B cell (primary cell): ENCODE results near the gene SMIM1. TPM values are rescaled to one million over a fixed set of nuclear protein-coding genes. Genes with fewer than 3 reads are reported as not detected.

ENCODE experiments used
- ATAC-seq: fragments of 200-7000 bp; cut with Tn5 transposase; one replicate; pipeline ENCODE4 v1.10.0; 2021; ENCODE audit warnings: low read depth, mild to moderate bottlenecking, moderate number of reproducible peaks, moderate library complexity
- CTCF ChIA-PET: fragments of 350-600 bp; sonication (Branson Sonifier 250); formaldehyde crosslinking; loops from one replicate; lab custom pipeline; 2021; ENCODE audit warnings: antibody characterized with exemption, inconsistent platforms; lab: Charles Lee
- POLR2A ChIA-PET: fragments of 350-600 bp; sonication (Branson Sonifier 250); formaldehyde crosslinking; loops from one replicate; lab custom pipeline; 2021; ENCODE audit warnings: antibody characterized with exemption; lab: Charles Lee
- DNase-seq: peaks from one replicate; pipeline ENCODE4 v3.0.0; 2013
- H2AFZ ChIP-seq: 2 replicates; pipeline ENCODE4 v1.6.1; 2012; ENCODE audit warnings: mild to moderate bottlenecking, low read depth, low read length; ENCODE audit not compliant: insufficient read depth, poor library complexity, severe bottlenecking
- H3K27ac ChIP-seq, 2 donors: 1 replicate in 1 of 2; 2 replicates in 1 of 2; pipeline ENCODE4 v1.5.1; 2012 to 2013; ENCODE audit warnings: low read length in 2 of 2, mild to moderate bottlenecking in 2 of 2, moderate library complexity in 1 of 2
- H3K27me3 ChIP-seq, 4 experiments: fragments of 200-600 bp in 1 of 4; sonication (generic) in 1 of 4; replicated peaks in 1 of 4; 1 replicate in 2 of 4; 2 replicates in 2 of 4; pipeline versions ENCODE4 v1.6.1 to v1.7.0; 2013 to 2016; ENCODE audit warnings: low read length in 3 of 4, mild to moderate bottlenecking in 2 of 4, mixed read lengths in 1 of 4, moderate library complexity in 1 of 4; ENCODE audit not compliant: insufficient read depth in 4 of 4, control insufficient read depth in 3 of 4; ENCODE audit errors: control extremely low read depth in 1 of 4
- H3K36me3 ChIP-seq, 2 experiments: replicated peaks in 1 of 2; 1 replicate in 1 of 2; 2 replicates in 1 of 2; pipeline versions ENCODE4 v1.6.1 to v1.7.1; 2013; ENCODE audit warnings: low read length in 1 of 2; ENCODE audit not compliant: insufficient read depth in 2 of 2, control insufficient read depth in 1 of 2; ENCODE audit errors: control extremely low read depth in 1 of 2, extremely low read depth in 1 of 2
- H3K4me1 ChIP-seq, 2 donors: fragments of 200-600 bp in 1 of 2; sonication (generic) in 1 of 2; 1 replicate in 1 of 2; 2 replicates in 1 of 2; pipeline versions ENCODE4 v1.5.1 to v1.6.1; 2013 to 2017; ENCODE audit warnings: low read length in 2 of 2; ENCODE audit not compliant: control insufficient read depth in 2 of 2, insufficient read depth in 2 of 2
- H3K4me2 ChIP-seq: replicated peaks from 2 replicates; pipeline ENCODE3; 2012; ENCODE audit warnings: mild to moderate bottlenecking, low read depth, low read length; ENCODE audit not compliant: poor library complexity, severe bottlenecking
- H3K4me3 ChIP-seq, 5 experiments: fragments of 200-600 bp in 1 of 5; sonication (generic) in 1 of 5; 1 replicate in 3 of 5; 2 replicates in 2 of 5; pipeline versions ENCODE4 v1.5.1 to v1.7.0; 2011 to 2016; ENCODE audit warnings: low read length in 4 of 5, mild to moderate bottlenecking in 4 of 5, low read depth in 2 of 5, control low read depth in 1 of 5, moderate library complexity in 1 of 5; ENCODE audit not compliant: insufficient read depth in 1 of 5; ENCODE audit errors: control extremely low read depth in 1 of 5, extremely low read depth in 1 of 5
- H3K79me2 ChIP-seq: fragments of 200-600 bp; sonication (generic); one replicate; pipeline ENCODE4 v1.6.0; 2016; ENCODE audit warnings: low read length; ENCODE audit not compliant: control insufficient read depth, insufficient read depth
- H3K9ac ChIP-seq: fragments of 200-600 bp; sonication (generic); 2 replicates; pipeline ENCODE4 v1.6.1; 2017; ENCODE audit warnings: mild to moderate bottlenecking, low read length, moderate library complexity
- H3K9me3 ChIP-seq, 3 donors: one replicate each; pipeline versions ENCODE4 v1.6.1 to v1.7.1; 2013; ENCODE audit warnings: low read length in 2 of 3; ENCODE audit not compliant: control insufficient read depth in 2 of 3, insufficient read depth in 1 of 3; ENCODE audit errors: control extremely low read depth in 1 of 3
- H4K20me1 ChIP-seq: 2 replicates; pipeline ENCODE4 v1.6.0; 2012; ENCODE audit warnings: mild to moderate bottlenecking, low read length; ENCODE audit not compliant: insufficient read depth, control insufficient read depth, poor library complexity, severe bottlenecking
- H3K27ac Mint-ChIP-seq: one replicate; pipeline ENCODE4 v1.8.0; 2021; ENCODE audit warnings: mixed read lengths
- H3K27me3 Mint-ChIP-seq: one replicate; pipeline ENCODE4 v1.8.0; 2021; ENCODE audit warnings: mixed read lengths
- H3K4me1 Mint-ChIP-seq: one replicate; pipeline ENCODE4 v1.8.0; 2021; ENCODE audit warnings: mixed read lengths
- H3K4me3 Mint-ChIP-seq: one replicate; pipeline ENCODE4 v1.8.0; 2021; ENCODE audit warnings: mixed read lengths
- H3K9me3 Mint-ChIP-seq: one replicate; pipeline ENCODE4 v1.8.0; 2022; ENCODE audit warnings: mixed read lengths; ENCODE audit not compliant: insufficient read depth
- CTCF ChIP-seq: fragments of 200-600 bp; IDR thresholded peaks from one replicate; pipeline ENCODE4 v1.8.0; 2022; ENCODE audit warnings: antibody characterized with exemption, mild to moderate bottlenecking
- EZH2 ChIP-seq: IDR thresholded peaks from 2 replicates; pipeline ENCODE4 v1.6.1; 2012; ENCODE audit warnings: borderline replicate concordance, low read depth, mild to moderate bottlenecking, moderate library complexity, low read length; ENCODE audit not compliant: insufficient read depth, poor library complexity, severe bottlenecking
- WGBS: methylation state at CpG from one replicate; pipeline ENCODE4 v1.1.5; 2013; ENCODE audit warnings: missing lambda C conversion rate; ENCODE audit not compliant: insufficient coverage; 5-methylcytosine and 5-hydroxymethylcytosine counted together
- intact Hi-C: fragments of 100-400 bp; cut with micrococcal nuclease; formaldehyde crosslinking; loops from one replicate; pipeline ENCODE4 v1.10.0; 2022
- polyA plus RNA-seq: library from polyadenylated mRNA; depleted of rRNA; stranded (reverse); fragments of >200 nt; gene quantifications from 2 replicates; pipeline ENCODE4 v1.2.3, GENCODE V29; 2012
- total RNA-seq, 2 donors: library from RNA; stranded (reverse); fragments of 120-200 nt in 1 of 2; gene quantifications; 1 replicate in 1 of 2; 2 replicates in 1 of 2; pipeline versions ENCODE4 v1.2.3 to v1.2.4, GENCODE V29; 2013 to 2022

Gene SMIM1
- total and polyA plus RNA-seq, 2 donors (not counting 1 experiment from before 2014, with no cell fraction given) = 2.6 to 9.0 TPM

GRCh38 chr1:3746830-3747521 is 25.6 kb upstream of the SMIM1 start:
- POLR2A ChIA-PET = no interaction called here
- Mint-ChIP-seq H3K4me1 (peaks cover 27% of the 10 kb centered on the region), H3K4me3 (peak overlapping the region; percentile 90), H3K27ac (peak overlapping the region; percentile 78), H3K9me3 (no peaks in the 10 kb centered on the region), H3K27me3 (peaks cover 5% of the 10 kb centered on the region)
- H3K79me2 ChIP-seq = no peaks in the 10 kb centered on the region
- peak overlapping the region; percentile 81 for H2AFZ ChIP-seq
- peak; percentile 99 for ATAC-seq
- H3K27me3 ChIP-seq = peaks cover 0 to under 1% (median 0%) of the 10 kb centered on the region in 4 experiments
- peak overlapping the region; percentile 96 for H3K4me2 ChIP-seq
- no peaks in the 10 kb centered on the region for H3K9me3 ChIP-seq
- H3K36me3 ChIP-seq = peaks cover 0 to 6% of the 10 kb centered on the region in 2 experiments
- CTCF ChIA-PET = no interaction called here
- DNase-seq = peak; percentile 84
- TF ChIP-seq CTCF (no peak), EZH2 (no peak)
- WGBS = 2% methylated on average over 73 of the region's 73 CpGs
- intact Hi-C loops = loop anchor here (1.0 kb wide), 2 partner anchors 25 to 49 kb away; partner anchors contain the start of genes LRRC47 and SMIM1
- peak overlapping the region; percentile 34 to 74 (median 71) for H3K4me3 ChIP-seq
- H3K4me1 ChIP-seq = peaks cover 9 to 18% of the 10 kb centered on the region in 2 donors
- H3K9ac ChIP-seq = peak overlapping the region; percentile 83
- peak overlapping the region in 1 of 2 donors; percentile 72 for H3K27ac ChIP-seq
- no peaks in the 10 kb centered on the region for H4K20me1 ChIP-seq

GRCh38 chr1:3747522-3747848 is 25.1 kb upstream of the SMIM1 start:
- no peaks in the 10 kb centered on the region for H3K79me2 ChIP-seq
- peak overlapping the region; percentile 34 to 74 (median 71) for H3K4me3 ChIP-seq
- 100% methylated on average over 1 of the region's 6 CpGs for WGBS
- no peak for ATAC-seq
- H3K9ac ChIP-seq = peak overlapping the region; percentile 83
- H3K4me3 Mint-ChIP-seq = peak overlapping the region; percentile 90
- peaks cover 0 to 4% (median 0%) of the 10 kb centered on the region in 4 experiments for H3K27me3 ChIP-seq
- ChIA-PET CTCF (no interaction called here), POLR2A (no interaction called here)
- peaks cover 9% of the 10 kb centered on the region for H3K27me3 Mint-ChIP-seq
- no peak for TF ChIP-seq EZH2
- intact Hi-C loops = loop anchor here (1.0 kb wide), 2 partner anchors 25 to 49 kb away; partner anchors contain the start of genes LRRC47 and SMIM1
- H3K4me1 ChIP-seq = peaks cover 9 to 18% of the 10 kb centered on the region in 2 donors
- H4K20me1 ChIP-seq = no peaks in the 10 kb centered on the region
- no peaks in the 10 kb centered on the region for H3K9me3 Mint-ChIP-seq
- H2AFZ ChIP-seq = peak overlapping the region; percentile 81
- H3K27ac ChIP-seq = peak overlapping the region in 1 of 2 donors; percentile 72
- peak overlapping the region; percentile 96 for H3K4me2 ChIP-seq
- peaks cover 0 to 3% of the 10 kb centered on the region in 2 experiments for H3K36me3 ChIP-seq
- H3K9me3 ChIP-seq = no peaks in the 10 kb centered on the region
- H3K27ac Mint-ChIP-seq = peak overlapping the region; percentile 56
- peaks cover 27% of the 10 kb centered on the region for H3K4me1 Mint-ChIP-seq
- DNase-seq = no peak
